Endothelial cell of umbilical vein (primary cell): ENCODE results near the gene PCSK6. TPM values are rescaled to one million over a fixed set of nuclear protein-coding genes. Genes with fewer than 3 reads are reported as not detected.

ENCODE experiments used
- BruUV-seq: library from RNA; stranded (reverse); fragments of 400-500 nt; replicated peaks from 2 replicates; lab custom pipeline; 2021; lab: Mats Ljungman, UMichigan
- CTCF ChIA-PET: fragments of 300-600, 350-600 bp; sonication (Branson Sonifier 250); formaldehyde crosslinking; loops from one replicate; lab custom pipeline; 2021; ENCODE audit warnings: antibody characterized with exemption, inconsistent platforms; lab: Charles Lee
- POLR2A ChIA-PET: fragments of 300-600, 350-600 bp; sonication (Branson Sonifier 250); formaldehyde crosslinking; loops from one replicate; lab custom pipeline; 2021; ENCODE audit warnings: antibody characterized with exemption, inconsistent platforms; lab: Charles Lee
- DNase-seq: peaks from one replicate; pipeline ENCODE4 v3.0.0-alpha.2; 2011; ENCODE audit warnings: low read depth, low spot score
- FAIRE-seq: peaks from 2 replicates; lab custom pipeline; 2011; peaks lifted over from hg19 to GRCh38; lab: Jason Lieb, UNC
- H2AFZ ChIP-seq: 2 replicates; pipeline ENCODE4 v1.6.0; 2012; ENCODE audit warnings: low read depth, low read length, control low read depth, inconsistent platforms
- H3K27ac ChIP-seq: 2 replicates; pipeline ENCODE4 v1.5.1; 2011; ENCODE audit warnings: low read depth, mild to moderate bottlenecking, control low read depth, low read length, moderate library complexity; ENCODE audit not compliant: insufficient read depth
- H3K27me3 ChIP-seq, 2 experiments: 2 replicates each; pipeline versions ENCODE4 v1.6.0 to v1.6.1; 2011; ENCODE audit warnings: low read length in 2 of 2, mixed read lengths in 1 of 2; ENCODE audit not compliant: control insufficient read depth in 2 of 2, insufficient read depth in 2 of 2
- H3K36me3 ChIP-seq, 2 experiments: 2 replicates in 1 of 2; 3 replicates in 1 of 2; pipeline ENCODE4 v1.5.1; 2011; ENCODE audit warnings: low read length in 2 of 2, mild to moderate bottlenecking in 1 of 2, moderate library complexity in 1 of 2; ENCODE audit not compliant: control insufficient read depth in 2 of 2, insufficient read depth in 2 of 2; ENCODE audit errors: extremely low read depth in 1 of 2
- H3K4me1 ChIP-seq: 3 replicates; pipeline ENCODE4 v1.5.1; 2011; ENCODE audit warnings: mild to moderate bottlenecking, low read length; ENCODE audit not compliant: control insufficient read depth, insufficient read depth; ENCODE audit errors: extremely low read depth
- H3K4me2 ChIP-seq: 2 replicates; pipeline ENCODE4 v1.6.1; 2011; ENCODE audit warnings: low read length, control low read depth, mixed read lengths; ENCODE audit not compliant: insufficient read depth
- H3K4me3 ChIP-seq, 3 experiments: fragments of 200-600 bp in 1 of 3; sonication (generic), shearing (Covaris generic) in 1 of 3; replicated peaks in 1 of 3; 2 replicates each; pipeline ENCODE4 v1.5.1; 2011 to 2016; ENCODE audit warnings: control low read depth in 3 of 3, low read length in 3 of 3, mild to moderate bottlenecking in 2 of 3, inconsistent platforms in 1 of 3, low read depth in 1 of 3, moderate library complexity in 1 of 3; ENCODE audit not compliant: insufficient read depth in 1 of 3
- H3K79me2 ChIP-seq: 2 replicates; pipeline ENCODE4 v1.6.0; 2012; ENCODE audit warnings: low read length, inconsistent platforms; ENCODE audit not compliant: control insufficient read depth, insufficient read depth
- H3K9ac ChIP-seq: replicated peaks from 2 replicates; pipeline ENCODE3; 2011; ENCODE audit warnings: low read length, control low read depth; ENCODE audit not compliant: insufficient read depth; ENCODE audit errors: extremely low read depth
- H3K9me1 ChIP-seq: replicated peaks from 3 replicates; pipeline ENCODE4 v1.6.0; 2011; ENCODE audit warnings: mild to moderate bottlenecking, low read length; ENCODE audit not compliant: control insufficient read depth, insufficient read depth; ENCODE audit errors: extremely low read depth
- H3K9me3 ChIP-seq: replicated peaks from 2 replicates; pipeline ENCODE4 v1.5.1; 2012; ENCODE audit warnings: low read length, inconsistent platforms; ENCODE audit not compliant: control insufficient read depth, insufficient read depth
- H4K20me1 ChIP-seq: replicated peaks from 2 replicates; pipeline ENCODE3; 2011; ENCODE audit warnings: mild to moderate bottlenecking, low read length; ENCODE audit not compliant: control insufficient read depth, insufficient read depth; ENCODE audit errors: extremely low read depth
- EZH2 ChIP-seq: IDR thresholded peaks from 2 replicates; pipeline ENCODE4 v1.6.1; 2012; ENCODE audit warnings: borderline replicate concordance, low read depth, mild to moderate bottlenecking, moderate library complexity, low read length, inconsistent platforms; ENCODE audit not compliant: severe bottlenecking
- FOS ChIP-seq: IDR thresholded peaks from 2 replicates; pipeline ENCODE4 v1.6.1; 2011; ENCODE audit warnings: mild to moderate bottlenecking, low read length, moderate library complexity, borderline replicate concordance; ENCODE audit not compliant: insufficient read depth
- GATA2 ChIP-seq: IDR thresholded peaks from 2 replicates; pipeline ENCODE4 v1.7.0; 2011; ENCODE audit warnings: low read depth, mild to moderate bottlenecking, moderate library complexity, mixed read lengths, low read length; ENCODE audit not compliant: insufficient read length, insufficient read depth
- JUN ChIP-seq: IDR thresholded peaks from 2 replicates; pipeline ENCODE4 v1.6.1; 2011; ENCODE audit warnings: borderline replicate concordance, low read depth; ENCODE audit not compliant: insufficient read length, insufficient read depth
- MYC ChIP-seq: IDR thresholded peaks from one replicate; pipeline ENCODE4 v1.6.1; 2011; ENCODE audit warnings: mild to moderate bottlenecking, low read depth, low read length
- POLR2A ChIP-seq: IDR thresholded peaks from 2 replicates; pipeline ENCODE4 v1.6.1; 2012; ENCODE audit warnings: low read depth, mild to moderate bottlenecking, control low read depth, low read length
- POLR2AphosphoS5 ChIP-seq: IDR thresholded peaks from 2 replicates; pipeline ENCODE4 v1.6.1; 2012; ENCODE audit warnings: low read depth, mild to moderate bottlenecking, control low read depth, low read length, moderate library complexity; ENCODE audit not compliant: insufficient read depth
- dilution Hi-C: fragments of 300-500 bp; cut with MboI; formaldehyde crosslinking; loops from one replicate; pipeline ENCODE4 v1.15.0; 2019; ENCODE audit warnings: low sequenced_read_pairs; ENCODE audit not compliant: extremely low pct_ligation_motif_present
- intact Hi-C: fragments of 100-400 bp; cut with micrococcal nuclease; formaldehyde crosslinking; loops from one replicate; pipeline ENCODE4 v1.10.0; 2022
- polyA plus RNA-seq, 4 experiments: library from polyadenylated mRNA; depleted of rRNA in 3 of 4; stranded (reverse) in 3 of 4; unstranded in 1 of 4; fragments of >200 nt; gene quantifications; 2 replicates each; pipeline versions ENCODE4 v1.2.1 to v1.2.3, GENCODE V29; 2011 to 2012; ENCODE audit warnings: missing spikeins in 1 of 4
- total RNA-seq: library from RNA; stranded (reverse); gene quantifications from 2 replicates; pipeline ENCODE4 v1.2.3, GENCODE V29; 2021
- TF ChIP-seq, protein P1 (sequence below): IDR thresholded peaks from 2 replicates; pipeline ENCODE4 v1.6.1; 2011; ENCODE audit not compliant: insufficient read depth, insufficient read length
- TF ChIP-seq, protein P2 (sequence below), 2 donors: IDR thresholded peaks; 1 replicate in 1 of 2; 2 replicates in 1 of 2; pipeline ENCODE4 v1.5.1; 2011; ENCODE audit warnings: low read length in 2 of 2, mild to moderate bottlenecking in 2 of 2, moderate library complexity in 2 of 2, control low read depth in 1 of 2, inconsistent platforms in 1 of 2, low read depth in 1 of 2; ENCODE audit not compliant: insufficient read depth in 1 of 2; ENCODE audit errors: extremely low read depth in 1 of 2

PCSK6 gene
- total and polyA plus RNA-seq, 2 donors (not counting 3 experiments of a cell fraction or from before 2014, with no cell fraction given), result 0.18 to 0.69 TPM

DNA sequence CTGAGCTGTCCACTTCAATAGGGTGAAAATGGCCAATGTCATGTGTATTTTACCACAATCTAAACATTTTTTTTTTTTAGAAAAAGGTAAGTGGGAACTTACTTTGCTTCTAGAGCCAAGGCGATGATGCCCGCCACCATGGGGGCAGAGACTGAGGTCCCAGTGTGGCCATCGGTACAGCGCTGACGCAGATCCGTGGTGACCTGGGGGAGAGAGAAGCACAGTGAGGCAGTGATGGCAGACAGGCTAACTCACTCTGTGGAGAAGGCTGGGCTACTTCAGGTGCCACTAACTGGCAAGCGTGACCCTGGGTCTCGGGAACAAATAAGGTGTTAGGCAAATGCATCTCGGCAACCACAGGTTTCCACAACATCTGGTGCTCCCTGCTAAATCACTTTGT lies 100.1 kb downstream of the PCSK6 start:
- TF ChIP-seq FOS (no peak), POLR2A (no peak), POLR2AphosphoS5 (no peak), JUN (no peak), MYC (no peak), EZH2 (no peak), GATA2 (no peak)
- TF ChIP-seq, protein P1, sequence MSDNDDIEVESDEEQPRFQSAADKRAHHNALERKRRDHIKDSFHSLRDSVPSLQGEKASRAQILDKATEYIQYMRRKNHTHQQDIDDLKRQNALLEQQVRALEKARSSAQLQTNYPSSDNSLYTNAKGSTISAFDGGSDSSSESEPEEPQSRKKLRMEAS, result no peak
- TF ChIP-seq, protein P2, sequence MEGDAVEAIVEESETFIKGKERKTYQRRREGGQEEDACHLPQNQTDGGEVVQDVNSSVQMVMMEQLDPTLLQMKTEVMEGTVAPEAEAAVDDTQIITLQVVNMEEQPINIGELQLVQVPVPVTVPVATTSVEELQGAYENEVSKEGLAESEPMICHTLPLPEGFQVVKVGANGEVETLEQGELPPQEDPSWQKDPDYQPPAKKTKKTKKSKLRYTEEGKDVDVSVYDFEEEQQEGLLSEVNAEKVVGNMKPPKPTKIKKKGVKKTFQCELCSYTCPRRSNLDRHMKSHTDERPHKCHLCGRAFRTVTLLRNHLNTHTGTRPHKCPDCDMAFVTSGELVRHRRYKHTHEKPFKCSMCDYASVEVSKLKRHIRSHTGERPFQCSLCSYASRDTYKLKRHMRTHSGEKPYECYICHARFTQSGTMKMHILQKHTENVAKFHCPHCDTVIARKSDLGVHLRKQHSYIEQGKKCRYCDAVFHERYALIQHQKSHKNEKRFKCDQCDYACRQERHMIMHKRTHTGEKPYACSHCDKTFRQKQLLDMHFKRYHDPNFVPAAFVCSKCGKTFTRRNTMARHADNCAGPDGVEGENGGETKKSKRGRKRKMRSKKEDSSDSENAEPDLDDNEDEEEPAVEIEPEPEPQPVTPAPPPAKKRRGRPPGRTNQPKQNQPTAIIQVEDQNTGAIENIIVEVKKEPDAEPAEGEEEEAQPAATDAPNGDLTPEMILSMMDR (IDR thresholded peaks at IDR 0.05; ENCODE audit: extremely low read depth in 1 of 2, insufficient read depth in 1 of 2, low read depth in 1 of 2, low read length in 2 of 2), result no peak
- DNase-seq (no peak), FAIRE-seq (no peak)
- H3K79me2 ChIP-seq, result no peaks in the 10 kb centered on the region
- no peaks in the 10 kb centered on the region for H3K4me1 ChIP-seq
- CTCF ChIA-PET, result no interaction called here
- H3K9me1 ChIP-seq, result no peaks in the 10 kb centered on the region
- dilution Hi-C loops, result no loop called here
- BruUV-seq, result no TSS peak
- H4K20me1 ChIP-seq, result no peaks in the 10 kb centered on the region
- no peak overlapping the region for H2AFZ ChIP-seq
- H3K36me3 ChIP-seq, result no peaks in the 10 kb centered on the region
- H3K4me3 ChIP-seq, result no peak overlapping the region
- H3K4me2 ChIP-seq, result no peak overlapping the region
- H3K27me3 ChIP-seq, result no peaks in the 10 kb centered on the region
- POLR2A ChIA-PET, result no interaction called here
- H3K9ac ChIP-seq, result no peak overlapping the region
- no peak overlapping the region for H3K27ac ChIP-seq
- intact Hi-C loops, result no loop called here
- H3K9me3 ChIP-seq, result no peaks in the 10 kb centered on the region
